ENCODE results near the gene PKD2. TPM values are rescaled to one million over a fixed set of nuclear protein-coding genes. Genes with fewer than 3 reads are reported as not detected.

The PKD2 gene
- total and polyA plus RNA-seq, 2 of the 13 experiments (the other 11 are each of a cell fraction or from before 2014, with no cell fraction given), result 5.6 to 9.1 TPM

GRCh38 chr4:88109123-88109881 is 101.9 kb downstream of the PKD2 start (continued):
- TF ChIP-seq ELF3 (CRISPR knock-in tag; IDR thresholded peaks at IDR 0.05) (peak; percentile 74), AKAP8 (CRISPR knock-in tag; IDR thresholded peaks at IDR 0.05) (no peak), TFAP4 (IDR thresholded peaks at IDR 0.05; ENCODE audit: borderline replicate concordance, low read depth) (no peak), FOXJ3 (CRISPR knock-in tag; IDR thresholded peaks at IDR 0.05; ENCODE audit: borderline replicate concordance) (peak; percentile 97; the same call in 1 of the 2 replicates), HNF1B (CRISPR knock-in tag; IDR thresholded peaks at IDR 0.05) (peak; percentile 44; the same call in 1 of the 2 replicates), KDM3A (CRISPR knock-in tag; IDR thresholded peaks at IDR 0.05; ENCODE audit: low read depth) (peak; percentile 55; the same call in 1 of the 2 replicates), KLF16 (CRISPR knock-in tag; IDR thresholded peaks at IDR 0.05) (peak in 1 of 2 experiments; percentile 64; a peak in 1 of 4 replicates), ETV5 (CRISPR knock-in tag; IDR thresholded peaks at IDR 0.05; ENCODE audit: borderline replicate concordance) (peak; percentile 29; the same call in 1 of the 2 replicates), SOX13 (IDR thresholded peaks at IDR 0.05) (peak; percentile 90), SOX13 (CRISPR knock-in tag; conservative IDR thresholded peaks at IDR 0.05 in 1 of 2, IDR thresholded peaks at IDR 0.05 in 1 of 2) (peak in 1 of 2 experiments; percentile 98; a peak in 2 of 4 replicates), ZNF713 (CRISPR knock-in tag; IDR thresholded peaks at IDR 0.05) (no peak), SATB2 (CRISPR knock-in tag; IDR thresholded peaks at IDR 0.05) (no peak), FOXO1 (CRISPR knock-in tag; IDR thresholded peaks at IDR 0.05) (peak; percentile 93), ZFY (CRISPR knock-in tag; IDR thresholded peaks at IDR 0.05) (peak; percentile 31; the same call in 1 of the 2 replicates), ZIK1 (CRISPR knock-in tag; IDR thresholded peaks at IDR 0.05; ENCODE audit: borderline replicate concordance, low read depth) (no peak), HNF1A (IDR thresholded peaks at IDR 0.05; ENCODE audit: low read depth) (peak; percentile 65; the same call in 1 of the 2 replicates), HNF1A (CRISPR knock-in tag; IDR thresholded peaks at IDR 0.05; ENCODE audit: borderline replicate concordance) (peak; percentile 75; the same call in 1 of the 2 replicates), POLR2G (IDR thresholded peaks at IDR 0.05; ENCODE audit: low read depth, low read length) (no peak), SETDB1 (CRISPR knock-in tag; IDR thresholded peaks at IDR 0.05; ENCODE audit: borderline replicate concordance) (no peak), ZNF772 (CRISPR knock-in tag; IDR thresholded peaks at IDR 0.05) (no peak), TSC22D2 (CRISPR knock-in tag; IDR thresholded peaks at IDR 0.05; ENCODE audit: borderline replicate concordance) (no peak), ZMYM3 (CRISPR knock-in tag; IDR thresholded peaks at IDR 0.05) (peak; percentile 89), GABPA (IDR thresholded peaks at IDR 0.05; ENCODE audit: low read depth, low read length) (no peak), GABPA (CRISPR knock-in tag; IDR thresholded peaks at IDR 0.05; ENCODE audit: low read depth) (0 out of 2 replicates have a peak, but pooled peaks have one; percentile 28), ZNF17 (CRISPR knock-in tag; IDR thresholded peaks at IDR 0.05) (no peak)

Measured in HepG2 (cell line).